Neural cell (in vitro differentiated cells): ENCODE data around the gene SP4.

Experiments
- CTCF ChIP-seq: fragments of 450-650 bp; IDR thresholded peaks from 2 replicates; pipeline ENCODE4 v1.5.1; 2014; ENCODE audit warnings: antibody characterized with exemption, mild to moderate bottlenecking, moderate library complexity; ENCODE audit not compliant: poor library complexity, severe bottlenecking
- EP300 ChIP-seq: fragments of 450-650 bp; conservative IDR thresholded peaks from 2 replicates; pipeline ENCODE4 v1.6.1; 2014; ENCODE audit warnings: antibody characterized with exemption, mild to moderate bottlenecking, moderate library complexity; ENCODE audit not compliant: poor library complexity, severe bottlenecking
- POLR2AphosphoS5 ChIP-seq: IDR thresholded peaks from 2 replicates; pipeline ENCODE4 v1.6.1; 2012
- RAD21 ChIP-seq: fragments of 450-650 bp; conservative IDR thresholded peaks from 2 replicates; pipeline ENCODE4 v1.6.1; 2014; ENCODE audit warnings: antibody characterized with exemption, mild to moderate bottlenecking, moderate library complexity
- REST ChIP-seq: IDR thresholded peaks from 2 replicates; pipeline ENCODE4 v1.6.1; 2012; ENCODE audit warnings: borderline replicate concordance
- SMC3 ChIP-seq: fragments of 450-650 bp; conservative IDR thresholded peaks from 2 replicates; pipeline ENCODE4 v1.6.1; 2014; ENCODE audit warnings: antibody characterized with exemption, mild to moderate bottlenecking, moderate library complexity; ENCODE audit not compliant: poor library complexity

GRCh38 chr7:21508538-21508937, 80.7 kb downstream of the SP4 start:
- no peak for TF ChIP-seq CTCF
- TF ChIP-seq SMC3: no peak
- no peak for TF ChIP-seq EP300
- no peak for TF ChIP-seq POLR2AphosphoS5
- no peak for TF ChIP-seq REST
- TF ChIP-seq RAD21: no peak
